ENCODE measurements around the gene L3MBTL4. TPM values are rescaled to one million over a fixed set of nuclear protein-coding genes. Genes with fewer than 3 reads are reported as not detected.

L3MBTL4 gene
- total RNA-seq, 1 experiment from 2014 or later = 2.1 TPM

DNA sequence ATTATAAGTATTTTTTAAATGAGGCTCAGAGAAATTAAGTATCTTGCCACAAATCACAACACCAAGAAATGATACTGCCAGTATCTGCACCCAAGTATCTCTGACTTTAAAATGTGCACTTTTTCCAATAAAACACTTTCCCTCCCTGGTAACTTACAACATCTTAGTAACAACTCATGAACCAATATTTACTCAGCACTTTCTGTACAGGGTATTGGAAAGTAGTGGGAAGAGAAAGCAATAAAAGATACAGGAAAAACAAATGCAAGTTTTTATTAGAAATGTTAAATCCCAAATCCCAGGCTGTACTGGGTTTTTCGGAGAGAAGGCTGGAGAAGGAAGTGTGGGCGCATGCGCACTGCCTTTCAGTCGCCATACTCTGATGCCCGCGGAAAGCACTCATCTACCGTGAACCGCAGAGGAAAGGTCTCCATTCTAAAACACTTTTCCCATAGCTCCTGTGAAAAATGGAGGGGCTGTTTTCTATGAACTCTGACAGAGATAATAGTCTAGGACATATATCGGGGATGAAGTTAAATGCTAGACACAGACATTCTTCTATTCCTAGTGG is 52.1 kb downstream of the L3MBTL4 start:
- peaks cover 3% of the 10 kb centered on the region for H3K9me3 Mint-ChIP-seq (ENCODE audit: low read depth, unreplicated experiment)
- BruUV-seq (replicated peaks) = no TSS peak
- DNase-seq = no peak
- no peak overlapping the region for H3K4me3 Mint-ChIP-seq (ENCODE audit: low read depth, unreplicated experiment)
- CTCF ChIA-PET = no interaction called here
- no peak overlapping the region for H3K27ac Mint-ChIP-seq (ENCODE audit: unreplicated experiment)
- intact Hi-C loops (cut with micrococcal nuclease; ENCODE audit: unreplicated experiment) = no loop called here
- no peaks in the 10 kb centered on the region for H3K36me3 Mint-ChIP-seq (ENCODE audit: insufficient read depth, unreplicated experiment)
- TF ChIP-seq, protein P1, sequence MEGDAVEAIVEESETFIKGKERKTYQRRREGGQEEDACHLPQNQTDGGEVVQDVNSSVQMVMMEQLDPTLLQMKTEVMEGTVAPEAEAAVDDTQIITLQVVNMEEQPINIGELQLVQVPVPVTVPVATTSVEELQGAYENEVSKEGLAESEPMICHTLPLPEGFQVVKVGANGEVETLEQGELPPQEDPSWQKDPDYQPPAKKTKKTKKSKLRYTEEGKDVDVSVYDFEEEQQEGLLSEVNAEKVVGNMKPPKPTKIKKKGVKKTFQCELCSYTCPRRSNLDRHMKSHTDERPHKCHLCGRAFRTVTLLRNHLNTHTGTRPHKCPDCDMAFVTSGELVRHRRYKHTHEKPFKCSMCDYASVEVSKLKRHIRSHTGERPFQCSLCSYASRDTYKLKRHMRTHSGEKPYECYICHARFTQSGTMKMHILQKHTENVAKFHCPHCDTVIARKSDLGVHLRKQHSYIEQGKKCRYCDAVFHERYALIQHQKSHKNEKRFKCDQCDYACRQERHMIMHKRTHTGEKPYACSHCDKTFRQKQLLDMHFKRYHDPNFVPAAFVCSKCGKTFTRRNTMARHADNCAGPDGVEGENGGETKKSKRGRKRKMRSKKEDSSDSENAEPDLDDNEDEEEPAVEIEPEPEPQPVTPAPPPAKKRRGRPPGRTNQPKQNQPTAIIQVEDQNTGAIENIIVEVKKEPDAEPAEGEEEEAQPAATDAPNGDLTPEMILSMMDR (IDR thresholded peaks at IDR 0.05; ENCODE audit: unreplicated experiment) = no peak
- peaks cover 9% of the 10 kb centered on the region for H3K27me3 Mint-ChIP-seq (ENCODE audit: unreplicated experiment)
- no peaks in the 10 kb centered on the region for H3K4me1 Mint-ChIP-seq (ENCODE audit: low read depth, unreplicated experiment)

DNA sequence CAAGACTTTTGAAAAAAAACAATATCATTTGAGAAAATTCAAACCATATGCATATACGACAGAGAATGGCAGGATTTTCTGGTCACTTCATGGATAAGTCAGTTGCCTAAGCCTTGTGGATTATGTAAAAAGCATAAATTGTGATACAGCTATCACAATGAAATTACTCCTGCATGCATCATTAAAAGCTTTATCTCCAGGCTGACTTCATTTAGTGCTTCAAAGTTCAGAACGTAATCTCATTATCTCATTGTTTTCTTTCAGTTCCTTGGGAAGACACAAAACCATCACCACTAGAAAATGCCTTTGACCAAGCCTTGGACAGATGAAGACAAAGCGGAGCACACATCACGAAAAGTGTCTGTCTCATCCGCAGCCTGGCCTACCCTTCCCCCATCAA is 57.0 kb downstream of the L3MBTL4 start:
- Mint-ChIP-seq H3K36me3 (ENCODE audit: insufficient read depth, unreplicated experiment) (no peaks in the 10 kb centered on the region), H3K4me3 (ENCODE audit: low read depth, unreplicated experiment) (no peak overlapping the region), H3K4me1 (ENCODE audit: low read depth, unreplicated experiment) (no peaks in the 10 kb centered on the region), H3K9me3 (ENCODE audit: low read depth, unreplicated experiment) (peaks cover 3% of the 10 kb centered on the region), H3K27me3 (ENCODE audit: unreplicated experiment) (no peaks in the 10 kb centered on the region), H3K27ac (ENCODE audit: unreplicated experiment) (no peak overlapping the region)
- TF ChIP-seq, protein P1 (IDR thresholded peaks at IDR 0.05; ENCODE audit: unreplicated experiment) = no peak
- no peak for DNase-seq
- intact Hi-C loops (cut with micrococcal nuclease; ENCODE audit: unreplicated experiment) = no loop called here
- CTCF ChIA-PET = no interaction called here
- no TSS peak for BruUV-seq (replicated peaks)

DNA sequence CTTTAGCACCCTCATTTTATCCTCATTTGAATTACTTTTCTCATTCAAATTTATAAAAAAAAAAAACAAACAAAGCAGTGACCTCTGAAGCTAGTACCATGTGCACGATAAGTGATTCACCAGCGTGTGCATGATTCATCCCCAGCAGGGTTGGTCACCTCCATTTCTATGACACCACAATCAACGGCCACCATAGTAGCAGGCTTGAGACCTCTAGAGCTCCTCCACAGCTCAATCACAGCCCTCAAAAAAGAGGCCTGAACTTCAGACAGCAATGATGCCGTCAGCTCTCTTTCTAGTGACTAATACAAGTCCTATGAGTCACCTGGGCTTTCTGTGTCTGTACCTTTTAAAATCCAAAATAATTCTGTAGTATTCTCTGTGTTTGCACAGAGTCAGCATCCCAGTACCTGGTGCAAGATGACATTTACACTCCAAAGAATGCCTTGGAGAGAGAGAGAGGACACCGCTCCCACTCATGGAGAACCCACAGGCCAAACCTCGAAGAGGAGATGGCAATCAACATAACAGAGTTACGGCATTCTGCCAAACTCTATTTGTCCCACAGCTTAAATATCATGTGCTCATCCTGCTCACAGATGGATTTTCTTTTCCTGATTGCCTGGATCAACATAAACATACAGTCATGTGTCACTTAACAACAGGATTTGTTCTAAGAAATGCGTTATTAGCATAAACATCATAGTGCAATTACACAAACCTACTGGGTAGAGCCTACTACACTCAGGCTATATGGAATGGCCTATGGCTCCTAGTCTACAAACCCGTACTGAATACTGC is 58.7 kb downstream of the L3MBTL4 start:
- Mint-ChIP-seq H3K4me1 (ENCODE audit: low read depth, unreplicated experiment) (no peaks in the 10 kb centered on the region), H3K9me3 (ENCODE audit: low read depth, unreplicated experiment) (no peaks in the 10 kb centered on the region), H3K4me3 (ENCODE audit: low read depth, unreplicated experiment) (no peak overlapping the region), H3K27me3 (ENCODE audit: unreplicated experiment) (no peaks in the 10 kb centered on the region), H3K36me3 (ENCODE audit: insufficient read depth, unreplicated experiment) (no peaks in the 10 kb centered on the region), H3K27ac (ENCODE audit: unreplicated experiment) (no peak overlapping the region)
- TF ChIP-seq, protein P1 (IDR thresholded peaks at IDR 0.05; ENCODE audit: unreplicated experiment) = no peak
- CTCF ChIA-PET = interaction anchor here (0.5 kb wide), 1 partner anchor 13 kb away, joined by 4 read pairs; no protein-coding TSS in a partner anchor
- intact Hi-C loops (cut with micrococcal nuclease; ENCODE audit: unreplicated experiment) = no loop called here
- no TSS peak for BruUV-seq (replicated peaks)
- no peak for DNase-seq

DNA sequence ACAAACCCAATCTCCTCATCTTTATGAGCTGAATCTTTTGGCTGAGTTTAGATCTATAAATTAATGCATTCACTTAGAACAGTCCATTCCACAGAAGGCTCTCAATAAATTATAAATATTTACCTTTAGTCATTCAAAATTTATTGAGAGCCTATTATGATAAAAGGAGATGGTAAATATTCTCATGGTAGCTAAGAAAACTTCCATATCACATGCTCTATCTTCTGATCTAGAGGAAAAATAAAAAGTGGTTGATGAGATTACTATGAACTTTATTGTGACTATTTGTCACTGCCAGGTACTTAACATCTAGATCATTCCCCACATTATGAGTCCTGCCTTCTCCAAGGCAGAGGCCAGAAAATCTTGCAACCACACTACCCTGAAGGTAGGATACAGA is 62.4 kb downstream of the L3MBTL4 start:
- no TSS peak for BruUV-seq (replicated peaks)
- Mint-ChIP-seq H3K4me1 (ENCODE audit: low read depth, unreplicated experiment) (no peaks in the 10 kb centered on the region), H3K9me3 (ENCODE audit: low read depth, unreplicated experiment) (peaks cover 3% of the 10 kb centered on the region), H3K36me3 (ENCODE audit: insufficient read depth, unreplicated experiment) (no peaks in the 10 kb centered on the region), H3K4me3 (ENCODE audit: low read depth, unreplicated experiment) (no peak overlapping the region), H3K27me3 (ENCODE audit: unreplicated experiment) (no peaks in the 10 kb centered on the region), H3K27ac (ENCODE audit: unreplicated experiment) (no peak overlapping the region)
- CTCF ChIA-PET = no interaction called here
- no peak for DNase-seq
- TF ChIP-seq, protein P1 (IDR thresholded peaks at IDR 0.05; ENCODE audit: unreplicated experiment) = no peak
- intact Hi-C loops (cut with micrococcal nuclease; ENCODE audit: unreplicated experiment) = no loop called here

All from Calu3 (cell line).